Measurements from ENCODE around the gene TBC1D24.

TBC1D24 gene

DNA sequence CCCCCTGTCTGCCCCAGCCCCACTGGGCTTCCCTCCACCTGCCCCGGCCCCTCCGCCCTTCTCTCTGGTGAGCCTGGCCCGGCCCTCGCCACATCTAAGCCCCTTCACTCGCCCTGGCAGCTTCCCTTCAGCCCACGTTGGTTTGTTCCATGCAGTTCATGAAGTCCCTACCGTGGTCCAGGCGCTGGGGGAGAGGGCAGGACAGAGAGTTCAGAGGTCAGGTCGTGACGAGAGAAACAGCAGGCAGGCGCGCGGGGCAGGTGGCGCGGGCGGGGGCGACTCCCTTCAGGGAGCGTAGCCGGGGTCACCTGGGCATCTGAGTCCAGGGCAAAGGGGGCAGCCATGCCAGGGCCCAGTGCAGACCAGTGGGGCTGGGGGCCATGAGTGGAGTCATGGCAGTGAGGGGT lies 23.9 kb upstream of the TBC1D24 start:
- no peak for DNase-seq

DNA sequence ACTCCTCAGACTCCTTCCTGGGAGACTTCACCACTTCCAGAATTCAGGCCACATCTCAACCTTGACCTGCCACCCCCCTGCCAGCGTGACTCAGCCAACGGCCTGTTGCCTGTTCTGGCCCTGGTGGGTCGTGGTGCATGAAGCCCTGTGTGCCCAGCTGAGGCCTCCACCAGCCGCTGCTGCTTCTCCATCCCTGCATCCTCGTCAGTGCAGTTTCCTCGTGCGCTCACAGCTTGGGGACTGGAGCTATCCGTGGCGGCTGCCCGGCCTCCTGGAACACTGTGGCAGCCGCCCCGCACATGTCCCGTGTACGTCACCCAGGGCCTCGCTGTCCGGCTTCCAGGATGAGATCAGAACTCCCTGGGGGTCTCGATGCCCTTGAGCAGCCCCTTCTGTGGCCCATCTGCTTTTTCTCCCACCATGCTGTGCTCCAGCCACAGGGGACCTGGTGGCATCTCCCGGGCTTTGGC lies 23.0 kb upstream of the TBC1D24 start:
- DNase-seq = no peak

DNA sequence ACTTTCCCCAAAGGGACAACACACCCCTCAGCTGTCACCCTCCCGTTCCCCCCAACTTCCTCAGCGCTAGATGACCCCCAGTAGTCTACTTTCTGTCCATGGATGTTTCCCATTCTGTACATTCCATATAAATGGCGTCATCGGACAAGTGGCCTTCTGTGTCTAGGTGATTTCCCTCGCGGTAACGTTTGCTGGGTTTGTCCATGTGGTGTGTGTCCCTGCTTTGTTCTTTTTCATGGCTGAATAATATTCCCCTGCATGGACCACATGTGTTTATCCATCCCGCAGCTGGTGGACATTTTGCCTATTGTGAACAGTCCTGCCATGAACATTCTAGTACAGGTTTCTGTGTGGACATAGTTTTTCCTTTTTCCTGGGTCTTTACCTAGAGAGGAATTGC lies 22.3 kb upstream of the TBC1D24 start:
- no peak for DNase-seq

DNA sequence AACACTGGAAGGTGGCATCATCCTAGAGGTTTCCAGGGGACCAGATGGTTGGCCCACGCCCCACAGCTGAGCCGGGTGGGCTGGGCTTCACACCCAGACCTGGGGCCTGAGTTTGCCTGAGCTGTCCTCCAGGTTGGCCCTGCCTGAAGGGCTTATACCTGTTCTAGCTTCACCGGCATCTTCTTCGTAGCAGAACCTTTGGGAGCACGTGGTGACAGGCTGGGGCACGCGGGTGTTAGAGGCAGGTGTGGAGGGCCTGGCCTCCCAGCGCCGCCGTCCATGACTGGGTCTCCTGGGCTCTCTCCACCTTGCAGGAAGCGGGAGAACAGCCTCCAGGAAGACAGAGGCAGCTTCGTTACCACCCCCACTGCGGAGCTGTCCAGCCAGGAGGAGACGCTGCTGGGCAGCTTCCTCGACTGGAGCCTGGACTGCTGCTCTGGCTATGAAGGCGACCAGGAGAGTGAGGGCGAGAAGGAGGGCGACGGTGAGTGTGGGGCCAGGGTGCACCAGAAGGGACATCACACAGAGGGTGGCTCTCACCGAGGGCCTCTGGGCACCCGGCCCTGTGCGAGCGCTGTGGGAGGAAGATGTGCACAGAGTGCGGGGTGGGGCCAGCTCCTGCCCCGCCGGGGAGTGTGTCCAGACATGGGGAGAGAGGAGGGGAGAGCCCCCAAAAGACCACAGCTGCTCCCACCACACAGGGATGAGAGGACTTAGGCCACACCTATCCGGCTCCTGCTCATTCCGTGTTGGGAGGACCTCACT lies 19.7 kb upstream of the TBC1D24 start:
- DNase-seq = no peak

DNA sequence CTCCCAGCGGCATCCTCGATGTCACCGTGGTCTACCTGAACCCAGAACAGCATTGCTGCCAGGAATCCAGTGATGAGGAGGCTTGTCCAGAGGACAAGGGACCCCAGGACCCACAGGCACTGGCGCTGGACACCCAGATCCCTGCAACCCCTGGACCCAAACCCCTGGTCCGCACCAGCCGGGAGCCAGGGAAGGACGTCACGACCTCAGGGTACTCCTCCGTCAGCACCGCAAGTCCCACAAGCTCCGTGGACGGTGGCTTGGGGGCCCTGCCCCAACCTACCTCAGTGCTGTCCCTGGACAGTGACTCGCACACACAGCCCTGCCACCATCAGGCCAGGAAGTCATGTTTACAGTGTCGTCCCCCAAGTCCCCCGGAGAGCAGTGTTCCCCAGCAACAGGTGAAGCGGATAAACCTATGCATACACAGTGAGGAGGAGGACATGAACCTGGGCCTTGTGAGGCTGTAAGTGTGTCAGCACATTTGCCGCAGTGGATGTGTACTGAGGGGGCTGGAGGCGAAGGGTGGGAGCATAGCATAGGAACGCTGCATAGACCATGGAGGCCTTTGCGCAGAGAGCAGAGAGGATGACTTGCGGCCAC lies 18.3 kb upstream of the TBC1D24 start:
- no peak for DNase-seq

DNA sequence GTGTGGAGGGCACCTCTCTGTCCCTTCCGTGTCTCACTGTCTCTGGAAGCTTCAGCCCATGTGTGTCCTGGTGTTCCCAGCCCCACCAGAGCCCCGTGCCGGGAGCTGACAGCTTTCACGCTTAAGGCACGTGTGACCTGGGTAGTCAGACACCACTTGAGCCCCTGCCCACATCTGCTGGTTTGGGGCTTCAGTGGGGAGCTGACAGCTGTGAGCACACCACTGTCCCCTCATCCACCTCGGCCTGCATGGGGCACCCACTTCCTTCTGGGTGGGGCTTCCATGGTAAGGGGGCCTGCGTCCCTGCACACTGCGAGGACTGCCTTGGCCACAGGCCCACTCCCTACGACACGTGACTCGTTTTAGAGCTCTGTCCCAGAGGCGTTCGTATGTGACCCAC lies 17.7 kb upstream of the TBC1D24 start:
- DNase-seq = no peak

DNA sequence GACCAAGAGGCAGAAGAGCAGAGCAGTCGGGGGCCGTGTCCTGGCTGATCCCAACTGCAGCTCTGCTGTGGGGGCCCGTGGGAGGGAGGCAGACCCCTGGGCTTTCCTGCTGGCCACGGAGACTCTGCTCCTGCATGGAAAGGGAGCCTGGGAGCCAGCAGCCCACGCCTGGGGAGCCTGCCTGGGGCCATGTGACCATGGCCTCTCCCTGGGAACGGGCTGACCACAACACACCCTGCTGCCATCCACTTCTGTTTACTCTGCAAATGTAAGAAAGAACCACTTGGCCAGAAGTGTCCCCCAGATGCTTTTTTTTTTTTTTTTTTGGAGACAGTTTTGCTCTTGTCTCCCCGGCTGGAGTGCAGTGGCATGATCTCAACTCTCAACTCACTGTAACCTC lies 17.0 kb upstream of the TBC1D24 start:
- no peak for DNase-seq

DNA sequence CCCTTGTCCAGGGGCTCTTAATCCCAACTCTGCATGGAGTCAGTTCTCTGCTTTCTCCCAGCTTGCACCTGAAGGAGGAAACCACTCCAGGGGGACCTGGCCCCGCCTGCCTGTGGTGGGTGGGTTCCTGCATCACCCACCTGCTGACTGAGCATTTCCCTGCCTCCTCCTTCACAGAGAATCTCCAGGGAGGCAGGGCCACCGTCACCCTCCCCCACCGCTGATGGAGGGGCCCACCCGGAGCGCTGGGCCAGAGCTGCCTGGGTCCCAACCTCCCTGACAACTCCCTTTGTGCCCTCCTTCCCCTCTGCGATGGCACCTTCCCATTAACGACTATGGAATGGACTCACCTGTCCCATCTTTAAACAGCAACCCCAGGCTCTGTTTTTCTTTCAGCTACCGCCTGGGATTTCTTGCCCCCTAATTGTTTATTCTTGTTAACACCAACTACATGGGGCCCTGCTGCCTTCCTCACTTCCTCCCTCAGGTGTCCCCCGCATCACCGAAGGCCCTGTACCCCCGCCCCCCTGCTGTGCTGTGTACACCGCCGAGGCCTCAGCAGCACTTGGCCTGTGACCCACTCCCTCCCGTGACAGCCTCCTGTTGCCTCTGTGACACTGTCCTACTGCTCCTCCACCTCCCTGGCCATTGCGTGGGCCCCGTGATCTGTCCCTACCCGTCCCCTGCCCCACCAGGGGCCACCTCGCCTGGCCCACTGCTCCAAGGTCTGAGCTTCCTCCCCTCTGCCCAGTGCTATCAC lies 15.9 kb upstream of the TBC1D24 start:
- no peak for DNase-seq

DNA sequence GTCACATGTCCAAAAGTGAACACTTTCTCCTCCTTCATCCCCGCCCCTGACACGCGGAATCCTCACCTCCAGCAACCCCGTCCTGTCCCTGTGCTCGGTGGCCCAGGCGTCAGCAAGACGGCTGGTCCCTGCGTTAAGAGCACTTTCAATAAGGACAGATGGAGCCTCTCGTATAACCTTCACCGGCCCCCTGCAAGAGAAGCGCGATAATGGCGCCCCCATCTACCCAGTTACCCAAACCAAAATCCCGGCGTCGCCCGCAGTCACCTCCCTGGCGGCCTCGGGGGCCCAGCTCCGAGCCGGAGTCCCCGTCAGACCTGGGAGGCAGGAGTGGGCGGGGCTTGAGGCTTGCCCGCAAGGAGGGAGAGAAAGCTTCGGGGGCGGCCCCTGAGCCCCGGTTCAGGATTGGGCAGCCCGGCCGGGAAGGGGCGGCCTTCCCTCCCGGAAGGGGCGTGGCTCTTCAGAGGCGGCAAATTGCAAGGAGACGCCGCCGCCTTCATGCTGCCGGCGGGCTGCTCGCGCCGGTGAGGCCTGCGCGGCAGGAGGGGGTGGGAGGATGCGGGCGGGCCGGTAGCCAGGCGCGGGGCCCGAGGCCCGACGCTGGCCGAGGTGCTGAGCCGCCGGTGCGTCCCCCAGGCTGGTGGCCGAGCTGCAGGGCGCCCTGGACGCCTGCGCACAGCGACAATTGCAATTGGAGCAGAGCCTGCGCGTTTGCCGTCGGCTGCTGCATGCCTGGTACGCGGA lies 15.1 kb upstream of the TBC1D24 start, which contains the start of gene TEDC2:
Gene TEDC2 (plus strand): TSS at position 463 of the 744 bp plus-strand sequence. CDS start 36 bp downstream, at position 499.
- DNase-seq = peak; percentile 98 to 99

DNA sequence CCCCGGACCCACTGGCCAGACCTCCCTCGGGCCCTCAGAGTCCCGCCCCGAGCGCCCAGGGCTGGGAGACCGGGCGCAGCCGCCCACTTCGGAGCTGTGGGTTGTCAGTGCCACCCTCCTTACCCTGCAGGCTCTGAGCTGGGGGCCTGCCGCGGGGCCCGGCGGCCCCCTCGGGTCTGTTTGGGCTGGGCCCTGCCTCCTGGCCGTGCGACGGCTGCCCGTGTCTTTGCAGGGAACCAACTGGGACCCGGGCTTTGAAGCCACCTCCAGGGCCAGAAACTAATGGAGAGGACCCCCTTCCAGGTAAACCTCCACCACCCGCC lies 14.6 kb upstream of the TBC1D24 start:
- no peak for DNase-seq

DNA sequence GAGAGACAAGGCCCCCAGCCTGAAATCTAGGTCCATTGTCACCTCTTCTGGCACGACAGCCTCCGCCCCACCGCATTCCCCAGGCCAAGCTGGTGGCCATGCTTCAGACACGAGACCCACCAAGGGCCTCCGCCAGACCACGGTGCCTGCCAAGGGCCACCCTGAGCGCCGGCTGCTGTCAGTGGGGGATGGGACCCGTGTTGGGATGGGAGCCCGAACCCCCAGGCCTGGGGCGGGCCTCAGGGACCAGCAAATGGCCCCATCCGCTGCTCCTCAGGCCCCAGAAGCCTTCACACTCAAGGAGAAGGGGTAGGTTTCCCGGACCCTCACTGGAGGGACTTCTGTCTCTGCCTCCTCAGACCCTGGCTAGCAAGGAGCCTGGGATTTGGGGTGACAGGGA lies 14.0 kb upstream of the TBC1D24 start:
- DNase-seq = no peak

DNA sequence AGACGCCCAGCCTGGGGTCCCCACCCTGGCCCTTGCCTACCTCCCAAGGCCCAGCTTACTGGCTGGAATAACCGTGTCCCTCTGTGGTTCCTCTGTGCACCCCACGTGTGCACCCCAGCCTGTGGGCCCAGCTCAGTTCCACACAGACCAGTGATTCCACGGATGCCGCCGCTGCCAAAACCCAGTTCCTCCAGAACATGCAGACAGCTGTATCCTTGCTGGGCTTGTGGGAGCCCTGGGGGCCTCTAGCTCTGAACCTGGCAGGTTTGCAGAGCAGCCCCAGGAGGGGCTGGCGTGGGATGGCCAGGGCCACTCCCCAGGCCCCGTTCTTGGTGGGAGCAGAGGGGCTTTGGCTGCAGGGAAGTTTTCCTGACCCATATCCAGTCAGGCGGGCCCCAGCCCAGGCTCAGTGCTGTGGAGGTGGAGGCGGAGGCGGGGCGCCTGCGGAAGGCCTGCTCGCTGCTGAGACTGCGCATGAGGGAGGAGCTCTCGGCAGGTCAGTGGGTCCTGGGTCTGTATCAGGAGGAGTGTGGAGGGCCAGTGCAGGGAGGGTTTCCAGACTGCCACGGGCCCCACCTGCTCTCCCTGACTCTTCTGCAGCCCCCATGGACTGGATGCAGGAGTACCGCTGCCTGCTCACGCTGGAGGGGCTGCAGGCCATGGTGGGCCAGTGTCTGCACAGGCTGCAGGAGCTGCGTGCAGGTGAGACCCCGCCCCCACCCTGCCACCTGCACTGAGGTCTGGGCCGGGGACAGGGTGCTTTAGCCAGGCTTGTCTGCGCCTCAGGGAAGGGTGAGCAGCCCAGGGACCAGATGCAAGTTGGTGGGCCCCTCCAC lies 12.7 kb upstream of the TBC1D24 start:
- DNase-seq = no peak

DNA sequence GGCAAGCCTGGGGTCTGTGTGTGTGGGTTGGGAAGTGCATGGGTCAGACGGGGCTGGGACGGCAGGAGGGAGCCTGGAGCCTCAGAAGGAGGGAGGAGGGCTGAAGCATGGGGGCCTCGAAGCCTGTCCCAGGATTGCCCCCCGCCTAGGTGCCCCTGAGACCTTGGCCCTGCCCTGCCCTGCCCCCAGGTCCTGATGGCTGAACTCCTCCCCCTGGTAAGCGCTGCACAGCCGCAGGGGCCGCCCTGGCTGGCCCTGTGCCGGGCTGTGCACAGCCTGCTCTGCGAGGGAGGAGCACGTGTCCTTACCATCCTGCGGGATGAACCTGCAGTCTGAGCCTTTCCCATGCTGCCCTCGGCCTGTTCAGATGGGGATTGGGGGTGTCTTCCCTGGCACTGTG lies 10.6 kb upstream of the TBC1D24 start:
- DNase-seq = no peak

DNA sequence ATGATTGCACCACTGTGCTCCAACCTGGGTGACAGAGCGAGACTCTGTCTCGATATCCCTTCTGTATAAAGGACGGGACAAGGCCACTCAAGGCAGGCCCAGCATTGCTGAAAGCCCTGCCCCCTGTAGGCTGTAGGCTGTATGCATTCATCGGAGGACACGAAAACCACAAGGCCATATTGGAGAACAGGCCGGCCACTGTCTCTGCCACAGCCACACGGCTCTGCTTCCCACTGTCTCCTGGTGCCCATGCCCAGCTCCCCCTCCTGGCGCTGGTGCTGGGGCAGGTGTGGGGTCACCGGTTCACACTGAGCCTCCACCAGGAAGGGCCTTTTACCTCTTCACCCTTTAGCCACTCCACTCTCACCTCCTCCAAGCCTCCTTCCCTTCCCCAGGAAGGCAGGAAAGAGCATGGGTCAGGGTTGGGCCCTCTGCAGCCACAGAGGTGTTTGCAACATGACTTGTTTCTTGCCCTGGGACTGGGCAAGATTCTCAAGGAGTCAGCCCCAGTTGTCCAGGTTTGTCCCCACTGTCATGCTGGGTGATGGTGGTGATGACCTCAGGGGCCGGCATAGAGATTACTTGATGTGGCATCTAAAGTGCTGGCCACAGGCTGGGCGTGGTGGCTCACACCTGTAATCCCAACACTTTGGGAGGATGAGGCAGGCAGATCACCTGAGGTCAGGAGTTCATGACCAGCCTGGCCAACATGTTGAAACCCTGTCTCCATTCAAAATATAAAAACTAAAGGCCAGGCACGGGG lies 9.1 kb upstream of the TBC1D24 start:
- no peak for DNase-seq

DNA sequence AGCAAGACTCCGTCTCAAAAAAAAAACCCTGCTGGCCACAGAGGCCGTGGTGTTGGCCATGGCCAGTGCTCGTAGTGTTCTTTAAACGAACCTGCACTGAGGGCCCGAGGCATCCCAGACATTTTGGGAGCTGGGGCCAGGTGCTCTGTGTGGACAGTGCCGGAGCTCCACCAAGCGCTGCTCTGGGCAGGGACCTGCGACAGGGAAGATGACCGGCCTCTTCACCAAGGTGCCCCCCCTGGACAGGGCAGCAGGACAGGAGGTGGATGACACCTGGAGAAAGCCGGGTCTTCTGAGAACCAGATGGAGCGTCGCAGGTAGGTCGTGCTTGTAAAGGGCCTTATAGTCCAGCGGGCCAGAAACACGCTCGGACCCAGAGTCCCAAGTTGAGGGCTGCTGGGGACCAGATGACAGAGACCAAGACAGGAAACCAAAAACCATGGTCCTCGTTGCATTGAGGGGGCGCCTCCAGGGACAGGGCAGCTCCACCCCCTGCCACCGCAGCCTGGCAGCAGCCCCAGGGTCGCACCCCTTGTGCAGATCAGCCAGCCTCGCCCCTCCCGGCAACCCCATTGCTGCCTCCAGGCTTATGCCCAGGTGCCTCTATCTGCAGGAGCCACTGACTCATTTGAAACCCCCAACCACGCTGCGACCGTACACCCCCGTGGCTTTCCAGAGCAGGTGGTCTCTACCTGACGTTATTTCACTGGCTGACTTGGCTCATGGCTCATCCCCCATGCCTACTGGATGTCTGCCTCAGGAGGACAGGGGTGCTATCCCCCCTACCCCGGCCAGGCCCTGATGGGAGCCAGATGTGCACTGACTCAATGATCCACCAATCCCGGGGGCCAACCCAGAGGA lies 8.0 kb upstream of the TBC1D24 start:
- no peak for DNase-seq

DNA sequence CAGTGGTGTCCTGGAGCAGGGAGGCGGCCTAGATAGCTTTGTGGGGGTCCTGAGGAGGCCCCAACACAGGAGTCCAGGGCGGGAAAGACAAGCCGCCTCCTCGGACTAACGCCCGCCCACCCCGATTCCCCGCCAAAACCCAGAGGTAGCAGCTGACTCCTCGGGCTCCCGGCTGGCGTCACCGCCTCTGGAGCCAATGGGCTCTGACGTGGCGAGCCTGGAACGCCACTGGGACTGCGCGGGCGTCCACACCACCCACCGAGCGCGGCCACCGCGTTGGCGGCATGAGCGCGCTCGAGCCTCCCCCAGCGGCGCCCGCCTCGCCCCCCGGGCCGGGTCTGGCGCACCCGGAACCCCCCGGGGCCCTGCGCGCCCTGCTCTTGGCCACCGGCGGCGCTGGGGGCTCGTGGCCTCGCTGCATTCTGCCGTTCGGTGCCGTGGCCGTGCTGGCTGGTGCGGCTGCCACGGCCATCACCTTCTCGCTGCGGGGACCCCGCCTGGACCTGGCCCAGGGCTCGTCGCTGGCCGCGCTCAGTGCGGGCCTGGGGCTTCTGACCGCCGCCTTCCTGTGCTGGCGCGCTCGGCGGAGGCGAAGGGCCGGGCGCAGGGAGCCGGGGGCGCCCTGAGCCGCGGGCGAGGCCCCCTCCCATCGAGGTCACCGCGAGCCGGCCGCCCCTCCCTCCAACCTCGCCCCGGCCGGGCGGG lies 7.2 kb upstream of the TBC1D24 start:
- DNase-seq = peak; percentile 44 to 49

DNA sequence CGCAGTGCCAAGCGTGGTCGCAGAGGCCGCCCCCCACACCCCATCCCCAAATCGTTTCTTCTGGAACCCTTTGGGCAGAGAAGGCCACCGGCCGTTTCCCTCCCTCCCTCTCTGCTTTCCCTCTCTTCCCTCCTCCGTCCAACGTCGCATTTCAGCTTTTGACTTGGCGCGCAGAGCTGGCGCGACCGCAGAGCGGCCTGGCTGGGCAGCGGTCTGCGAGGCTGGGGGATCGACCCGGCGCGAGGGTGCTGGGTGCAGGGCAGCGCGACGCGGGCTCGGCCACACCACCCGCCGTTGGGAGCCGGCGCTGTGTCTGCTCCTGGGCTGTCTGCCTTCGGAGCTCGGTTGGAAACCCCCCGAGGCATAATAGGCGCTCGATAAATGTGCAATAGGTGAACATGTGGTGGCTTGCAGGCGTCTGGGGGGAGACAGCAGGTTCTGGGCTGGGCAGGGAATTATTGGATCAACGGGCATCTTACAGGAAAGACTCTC lies 6.6 kb upstream of the TBC1D24 start:
- no peak for DNase-seq

DNA sequence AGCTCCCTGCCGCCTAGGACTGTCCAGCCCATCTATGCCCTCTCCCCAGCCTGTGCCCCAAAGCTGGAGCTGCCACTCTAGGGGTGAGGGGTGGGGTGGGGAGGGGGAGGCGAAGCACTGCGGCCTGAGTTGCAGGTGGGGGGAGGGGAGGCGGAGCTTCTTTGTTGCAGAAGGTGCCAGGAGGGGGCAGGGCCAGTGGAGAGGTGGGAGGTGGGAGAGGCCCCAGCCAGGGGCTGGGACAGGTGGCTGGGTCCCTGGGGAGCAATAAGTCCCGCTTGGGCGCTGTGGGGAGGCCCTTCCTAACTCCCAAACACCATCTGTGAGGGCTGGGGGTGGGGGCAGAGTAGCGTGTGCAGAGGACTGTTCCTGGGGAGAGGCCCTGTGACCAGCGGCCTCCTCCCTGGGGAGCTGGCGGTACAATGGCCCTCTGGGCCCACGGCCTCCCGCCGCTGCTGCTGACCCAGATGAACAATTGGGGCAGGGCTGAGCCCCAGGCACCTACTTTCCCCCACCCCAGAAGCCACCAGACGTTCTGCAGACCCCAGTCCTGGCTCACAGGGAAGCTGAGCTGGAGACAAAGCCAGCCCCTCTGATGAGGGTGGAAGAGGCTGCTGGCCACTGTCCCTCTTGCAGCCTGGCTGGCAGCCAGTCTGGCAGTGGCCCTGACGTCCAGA lies 6.1 kb upstream of the TBC1D24 start:
- no peak for DNase-seq

Data from activated CD4-positive, alpha-beta T cell treated with anti-CD3 and anti-CD28 coated beads, Interleukin-2, amount 50 U/mL, for 48 hours (primary cell).